HG03095 (cell line): ENCODE results near the gene FADS6.
"Not testable (repeated sequence)": the region's sequence is repeated elsewhere in the genome, so short reads cannot be mapped to it uniquely, and the experiment has no call there.

ENCODE experiments used
- ATAC-seq: cut with Tn5 transposase; IDR thresholded peaks from one replicate; pipeline ENCODE4 v1.9.1; 2021; ENCODE audit warnings: moderate library complexity; ENCODE audit not compliant: unreplicated experiment

The FADS6 gene

GRCh38 chr17:74921026-74921681 lies 27.7 kb upstream of the FADS6 start:
- ATAC-seq, result no peak

GRCh38 chr17:74920642-74921025 lies 27.2 kb upstream of the FADS6 start:
- ATAC-seq, result no peak

- ATAC-seq, result no peak
Measured at GRCh38 chr17:74920306-74920620, 26.8 kb upstream of the FADS6 start.

GRCh38 chr17:74919440-74920305 lies 26.2 kb upstream of the FADS6 start:
- no peak for ATAC-seq

GRCh38 chr17:74918906-74919305 lies 25.5 kb upstream of the FADS6 start:
- no peak for ATAC-seq

GRCh38 chr17:74917430-74917829 lies 24.0 kb upstream of the FADS6 start:
- no peak for ATAC-seq

- no peak for ATAC-seq
Measured at GRCh38 chr17:74916851-74917199, 23.4 kb upstream of the FADS6 start.

- ATAC-seq, result no peak
Measured at GRCh38 chr17:74916136-74916850, 22.9 kb upstream of the FADS6 start.

- not testable (repeated sequence) for ATAC-seq
Measured at GRCh38 chr17:74911423-74911822, 18.0 kb upstream of the FADS6 start.

- not testable (repeated sequence) for ATAC-seq
Measured at GRCh38 chr17:74909097-74909496, 15.7 kb upstream of the FADS6 start.

GRCh38 chr17:74907012-74907411 lies 13.6 kb upstream of the FADS6 start:
- ATAC-seq, result no peak

GRCh38 chr17:74906214-74906793 lies 12.9 kb upstream of the FADS6 start:
- ATAC-seq, result not testable (repeated sequence)

GRCh38 chr17:74904687-74905409 lies 11.4 kb upstream of the FADS6 start:
- no peak for ATAC-seq

- no peak for ATAC-seq
Measured at GRCh38 chr17:74903671-74904070, 10.2 kb upstream of the FADS6 start.

GRCh38 chr17:74903034-74903433 lies 9.6 kb upstream of the FADS6 start:
- no peak for ATAC-seq

- ATAC-seq, result no peak
Measured at GRCh38 chr17:74901353-74902135, 8.1 kb upstream of the FADS6 start.

- no peak for ATAC-seq
Measured at GRCh38 chr17:74900208-74900607, 6.8 kb upstream of the FADS6 start.

- ATAC-seq, result no peak
Measured at GRCh38 chr17:74898376-74898946, 5.0 kb upstream of the FADS6 start.

GRCh38 chr17:74893936-74894671 lies 671 bp upstream of the FADS6 start:
- ATAC-seq, result no peak
